WTC11 (cell line): ENCODE results near the gene LDB2. TPM values are rescaled to one million over a fixed set of nuclear protein-coding genes. Genes with fewer than 3 reads are reported as not detected.

Source experiments
- ATAC-seq: fragments of 200-7000 bp; cut with Tn5 transposase; 2 replicates; pipeline ENCODE4 v1.10.0; 2021; ENCODE audit warnings: mild to moderate bottlenecking, moderate library complexity
- CTCF ChIA-PET: fragments of 300-600 bp; sonication (Branson Sonifier 250); formaldehyde crosslinking; loops from one replicate; lab custom pipeline; 2021; ENCODE audit warnings: antibody characterized with exemption; lab: Charles Lee
- POLR2A ChIA-PET: fragments of 350-600 bp; sonication (Branson Sonifier 250); formaldehyde crosslinking; loops from one replicate; lab custom pipeline; 2021; ENCODE audit warnings: antibody characterized with exemption; lab: Charles Lee
- DNase-seq: peaks from one replicate; pipeline ENCODE4 v3.0.0; 2021; ENCODE audit warnings: low spot score
- H3K27ac Mint-ChIP-seq: 2 replicates; pipeline ENCODE4 v1.8.0; 2021; ENCODE audit warnings: mixed read lengths
- H3K27me3 Mint-ChIP-seq: 2 replicates; pipeline ENCODE4 v1.8.0; 2021; ENCODE audit warnings: low read depth, mild to moderate bottlenecking, moderate library complexity, mixed read lengths
- H3K36me3 Mint-ChIP-seq: 2 replicates; pipeline ENCODE4 v1.8.0; 2021; ENCODE audit warnings: mixed read lengths
- H3K4me1 Mint-ChIP-seq: 2 replicates; pipeline ENCODE4 v1.8.0; 2022; ENCODE audit warnings: mixed read lengths
- H3K4me3 Mint-ChIP-seq: 2 replicates; pipeline ENCODE4 v1.8.0; 2021; ENCODE audit warnings: mild to moderate bottlenecking, moderate library complexity, mixed read lengths
- H3K9me3 Mint-ChIP-seq: 2 replicates; pipeline ENCODE4 v1.8.0; 2021; ENCODE audit warnings: mixed read lengths
- CBFB ChIP-seq: sonication (generic); formaldehyde crosslinking; IDR thresholded peaks from 2 replicates; pipeline ENCODE4 v1.8.1; 2022; ENCODE audit warnings: mild to moderate bottlenecking, low read depth, missing genetic modification reagents
- EMX1 ChIP-seq: fragments of 250-450 bp; sonication (Bioruptor Pico); IDR thresholded peaks from 2 replicates; pipeline ENCODE4 v1.8.0; 2021; ENCODE audit warnings: mild to moderate bottlenecking
- FOXJ3 ChIP-seq: sonication (generic); formaldehyde crosslinking; IDR thresholded peaks from 2 replicates; pipeline ENCODE4 v1.9.0; 2021; ENCODE audit warnings: missing genetic modification reagents, mild to moderate bottlenecking, borderline replicate concordance
- IRF2 ChIP-seq: sonication (generic); formaldehyde crosslinking; IDR thresholded peaks from 2 replicates; pipeline ENCODE4 v1.8.0; 2022; ENCODE audit warnings: low read depth, missing genetic modification reagents, borderline replicate concordance
- RELA ChIP-seq: sonication (generic); formaldehyde crosslinking; IDR thresholded peaks from 2 replicates; pipeline ENCODE4 v1.8.1; 2022; ENCODE audit warnings: missing genetic modification reagents, mild to moderate bottlenecking, borderline replicate concordance
- SMAD3 ChIP-seq: sonication (generic); formaldehyde crosslinking; IDR thresholded peaks from 2 replicates; pipeline ENCODE4 v1.8.0; 2022; ENCODE audit warnings: missing genetic modification reagents, mild to moderate bottlenecking, borderline replicate concordance
- SMAD4 ChIP-seq: sonication (generic); formaldehyde crosslinking; IDR thresholded peaks from 2 replicates; pipeline ENCODE4 v1.8.0; 2022; ENCODE audit warnings: mild to moderate bottlenecking, missing genetic modification reagents
- TCF7 ChIP-seq: sonication (generic); formaldehyde crosslinking; IDR thresholded peaks from 2 replicates; pipeline ENCODE4 v1.8.0; 2022; ENCODE audit warnings: mild to moderate bottlenecking, low read depth, missing genetic modification reagents, moderate library complexity
- USF1 ChIP-seq: sonication (generic); formaldehyde crosslinking; IDR thresholded peaks from 2 replicates; pipeline ENCODE4 v1.8.0; 2022; ENCODE audit warnings: mild to moderate bottlenecking, missing genetic modification reagents
- ZNF219 ChIP-seq: sonication (generic); formaldehyde crosslinking; IDR thresholded peaks from 2 replicates; pipeline ENCODE4 v1.8.0; 2023; ENCODE audit warnings: missing genetic modification reagents, mild to moderate bottlenecking, borderline replicate concordance
- ZNF416 ChIP-seq: fragments of 250-450 bp; sonication (Bioruptor Pico); IDR thresholded peaks from 2 replicates; pipeline ENCODE4 v1.9.0; 2021; ENCODE audit warnings: mild to moderate bottlenecking, inconsistent platforms
- total RNA-seq: library from RNA; stranded (reverse); gene quantifications from 3 replicates; pipeline ENCODE4 v1.2.3, GENCODE V29; 2021
- TF ChIP-seq, protein P1 (sequence below): sonication (generic); formaldehyde crosslinking; IDR thresholded peaks from 2 replicates; pipeline ENCODE4 v1.8.0; 2022; ENCODE audit warnings: mild to moderate bottlenecking, missing genetic modification reagents
- TF ChIP-seq, protein P2 (sequence below): fragments of 200-600 bp; IDR thresholded peaks from 2 replicates; pipeline ENCODE4 v1.8.0; 2022; ENCODE audit warnings: antibody characterized with exemption
- TF ChIP-seq, protein P3 (sequence below): sonication (generic); formaldehyde crosslinking; IDR thresholded peaks from 2 replicates; pipeline ENCODE4 v1.8.1; 2023; ENCODE audit warnings: mild to moderate bottlenecking, missing genetic modification reagents
- TF ChIP-seq, protein P4 (sequence below): sonication (generic); formaldehyde crosslinking; IDR thresholded peaks from 2 replicates; pipeline ENCODE4 v1.8.1; 2022; ENCODE audit warnings: missing genetic modification reagents, borderline replicate concordance
- TF ChIP-seq, protein P5 (sequence below): sonication (generic); formaldehyde crosslinking; conservative IDR thresholded peaks from 2 replicates; pipeline ENCODE4 v1.8.1; 2022; ENCODE audit warnings: mild to moderate bottlenecking, missing genetic modification reagents
- TF ChIP-seq, protein P6 (sequence below): fragments of 250-450 bp; sonication (Bioruptor Pico); IDR thresholded peaks from 2 replicates; pipeline ENCODE4 v1.9.0; 2021; ENCODE audit warnings: mild to moderate bottlenecking, borderline replicate concordance

LDB2 gene
- total RNA-seq, 1 experiment from 2014 or later: 62.4 TPM

DNA sequence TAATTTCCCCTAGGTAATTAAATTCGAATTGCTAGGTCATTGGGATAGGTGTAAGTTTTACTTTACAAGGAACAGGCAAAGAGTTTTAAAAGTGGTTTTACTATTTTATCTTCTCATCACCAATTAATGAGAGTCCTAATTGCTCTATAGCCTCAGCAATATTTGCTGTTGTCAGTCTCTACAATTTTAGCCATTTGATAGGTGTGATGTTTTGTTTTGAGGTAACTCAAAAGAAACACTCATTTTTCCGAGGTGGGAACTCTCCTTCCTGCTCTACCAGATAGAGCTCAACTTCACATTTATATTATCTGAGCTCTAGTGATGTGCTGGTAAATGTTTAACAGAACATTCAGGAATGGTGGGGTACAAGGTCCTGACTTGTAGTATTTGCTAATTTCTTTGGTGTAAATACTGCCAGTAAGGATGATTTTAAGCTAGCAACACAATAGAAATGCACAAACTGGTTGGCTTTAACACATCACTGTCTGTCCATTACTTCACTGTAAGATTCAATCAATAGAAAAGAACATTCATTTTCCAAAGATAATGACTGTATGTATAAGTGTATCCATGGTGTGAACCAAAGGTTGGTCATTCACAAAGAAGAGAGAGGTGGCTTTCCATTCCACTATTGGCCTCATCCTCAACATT lies 62.7 kb downstream of the LDB2 start:
- TF ChIP-seq, protein P1, sequence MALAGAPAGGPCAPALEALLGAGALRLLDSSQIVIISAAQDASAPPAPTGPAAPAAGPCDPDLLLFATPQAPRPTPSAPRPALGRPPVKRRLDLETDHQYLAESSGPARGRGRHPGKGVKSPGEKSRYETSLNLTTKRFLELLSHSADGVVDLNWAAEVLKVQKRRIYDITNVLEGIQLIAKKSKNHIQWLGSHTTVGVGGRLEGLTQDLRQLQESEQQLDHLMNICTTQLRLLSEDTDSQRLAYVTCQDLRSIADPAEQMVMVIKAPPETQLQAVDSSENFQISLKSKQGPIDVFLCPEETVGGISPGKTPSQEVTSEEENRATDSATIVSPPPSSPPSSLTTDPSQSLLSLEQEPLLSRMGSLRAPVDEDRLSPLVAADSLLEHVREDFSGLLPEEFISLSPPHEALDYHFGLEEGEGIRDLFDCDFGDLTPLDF (CRISPR knock-in tag): no peak
- TF ChIP-seq, protein P2, sequence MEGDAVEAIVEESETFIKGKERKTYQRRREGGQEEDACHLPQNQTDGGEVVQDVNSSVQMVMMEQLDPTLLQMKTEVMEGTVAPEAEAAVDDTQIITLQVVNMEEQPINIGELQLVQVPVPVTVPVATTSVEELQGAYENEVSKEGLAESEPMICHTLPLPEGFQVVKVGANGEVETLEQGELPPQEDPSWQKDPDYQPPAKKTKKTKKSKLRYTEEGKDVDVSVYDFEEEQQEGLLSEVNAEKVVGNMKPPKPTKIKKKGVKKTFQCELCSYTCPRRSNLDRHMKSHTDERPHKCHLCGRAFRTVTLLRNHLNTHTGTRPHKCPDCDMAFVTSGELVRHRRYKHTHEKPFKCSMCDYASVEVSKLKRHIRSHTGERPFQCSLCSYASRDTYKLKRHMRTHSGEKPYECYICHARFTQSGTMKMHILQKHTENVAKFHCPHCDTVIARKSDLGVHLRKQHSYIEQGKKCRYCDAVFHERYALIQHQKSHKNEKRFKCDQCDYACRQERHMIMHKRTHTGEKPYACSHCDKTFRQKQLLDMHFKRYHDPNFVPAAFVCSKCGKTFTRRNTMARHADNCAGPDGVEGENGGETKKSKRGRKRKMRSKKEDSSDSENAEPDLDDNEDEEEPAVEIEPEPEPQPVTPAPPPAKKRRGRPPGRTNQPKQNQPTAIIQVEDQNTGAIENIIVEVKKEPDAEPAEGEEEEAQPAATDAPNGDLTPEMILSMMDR: no peak
- TF ChIP-seq RELA (CRISPR knock-in tag) (no peak), EMX1 (CRISPR knock-in tag) (no peak), SMAD3 (CRISPR knock-in tag) (no peak), ZNF416 (no peak), USF1 (no peak), CBFB (CRISPR knock-in tag) (no peak), TCF7 (CRISPR knock-in tag) (no peak), SMAD4 (CRISPR knock-in tag) (no peak), FOXJ3 (CRISPR knock-in tag) (no peak), IRF2 (CRISPR knock-in tag) (no peak), ZNF219 (CRISPR knock-in tag) (no peak)
- TF ChIP-seq, protein P3, sequence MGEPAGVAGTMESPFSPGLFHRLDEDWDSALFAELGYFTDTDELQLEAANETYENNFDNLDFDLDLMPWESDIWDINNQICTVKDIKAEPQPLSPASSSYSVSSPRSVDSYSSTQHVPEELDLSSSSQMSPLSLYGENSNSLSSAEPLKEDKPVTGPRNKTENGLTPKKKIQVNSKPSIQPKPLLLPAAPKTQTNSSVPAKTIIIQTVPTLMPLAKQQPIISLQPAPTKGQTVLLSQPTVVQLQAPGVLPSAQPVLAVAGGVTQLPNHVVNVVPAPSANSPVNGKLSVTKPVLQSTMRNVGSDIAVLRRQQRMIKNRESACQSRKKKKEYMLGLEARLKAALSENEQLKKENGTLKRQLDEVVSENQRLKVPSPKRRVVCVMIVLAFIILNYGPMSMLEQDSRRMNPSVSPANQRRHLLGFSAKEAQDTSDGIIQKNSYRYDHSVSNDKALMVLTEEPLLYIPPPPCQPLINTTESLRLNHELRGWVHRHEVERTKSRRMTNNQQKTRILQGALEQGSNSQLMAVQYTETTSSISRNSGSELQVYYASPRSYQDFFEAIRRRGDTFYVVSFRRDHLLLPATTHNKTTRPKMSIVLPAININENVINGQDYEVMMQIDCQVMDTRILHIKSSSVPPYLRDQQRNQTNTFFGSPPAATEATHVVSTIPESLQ (CRISPR knock-in tag): no peak
- TF ChIP-seq, protein P4, sequence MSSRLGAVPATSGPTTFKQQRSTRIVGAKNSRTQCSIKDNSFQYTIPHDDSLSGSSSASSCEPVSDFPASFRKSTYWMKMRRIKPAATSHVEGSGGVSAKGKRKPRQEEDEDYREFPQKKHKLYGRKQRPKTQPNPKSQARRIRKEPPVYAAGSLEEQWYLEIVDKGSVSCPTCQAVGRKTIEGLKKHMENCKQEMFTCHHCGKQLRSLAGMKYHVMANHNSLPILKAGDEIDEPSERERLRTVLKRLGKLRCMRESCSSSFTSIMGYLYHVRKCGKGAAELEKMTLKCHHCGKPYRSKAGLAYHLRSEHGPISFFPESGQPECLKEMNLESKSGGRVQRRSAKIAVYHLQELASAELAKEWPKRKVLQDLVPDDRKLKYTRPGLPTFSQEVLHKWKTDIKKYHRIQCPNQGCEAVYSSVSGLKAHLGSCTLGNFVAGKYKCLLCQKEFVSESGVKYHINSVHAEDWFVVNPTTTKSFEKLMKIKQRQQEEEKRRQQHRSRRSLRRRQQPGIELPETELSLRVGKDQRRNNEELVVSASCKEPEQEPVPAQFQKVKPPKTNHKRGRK: no peak
- TF ChIP-seq, protein P5, sequence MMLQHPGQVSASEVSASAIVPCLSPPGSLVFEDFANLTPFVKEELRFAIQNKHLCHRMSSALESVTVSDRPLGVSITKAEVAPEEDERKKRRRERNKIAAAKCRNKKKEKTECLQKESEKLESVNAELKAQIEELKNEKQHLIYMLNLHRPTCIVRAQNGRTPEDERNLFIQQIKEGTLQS (CRISPR knock-in tag): no peak
- TF ChIP-seq, protein P6, sequence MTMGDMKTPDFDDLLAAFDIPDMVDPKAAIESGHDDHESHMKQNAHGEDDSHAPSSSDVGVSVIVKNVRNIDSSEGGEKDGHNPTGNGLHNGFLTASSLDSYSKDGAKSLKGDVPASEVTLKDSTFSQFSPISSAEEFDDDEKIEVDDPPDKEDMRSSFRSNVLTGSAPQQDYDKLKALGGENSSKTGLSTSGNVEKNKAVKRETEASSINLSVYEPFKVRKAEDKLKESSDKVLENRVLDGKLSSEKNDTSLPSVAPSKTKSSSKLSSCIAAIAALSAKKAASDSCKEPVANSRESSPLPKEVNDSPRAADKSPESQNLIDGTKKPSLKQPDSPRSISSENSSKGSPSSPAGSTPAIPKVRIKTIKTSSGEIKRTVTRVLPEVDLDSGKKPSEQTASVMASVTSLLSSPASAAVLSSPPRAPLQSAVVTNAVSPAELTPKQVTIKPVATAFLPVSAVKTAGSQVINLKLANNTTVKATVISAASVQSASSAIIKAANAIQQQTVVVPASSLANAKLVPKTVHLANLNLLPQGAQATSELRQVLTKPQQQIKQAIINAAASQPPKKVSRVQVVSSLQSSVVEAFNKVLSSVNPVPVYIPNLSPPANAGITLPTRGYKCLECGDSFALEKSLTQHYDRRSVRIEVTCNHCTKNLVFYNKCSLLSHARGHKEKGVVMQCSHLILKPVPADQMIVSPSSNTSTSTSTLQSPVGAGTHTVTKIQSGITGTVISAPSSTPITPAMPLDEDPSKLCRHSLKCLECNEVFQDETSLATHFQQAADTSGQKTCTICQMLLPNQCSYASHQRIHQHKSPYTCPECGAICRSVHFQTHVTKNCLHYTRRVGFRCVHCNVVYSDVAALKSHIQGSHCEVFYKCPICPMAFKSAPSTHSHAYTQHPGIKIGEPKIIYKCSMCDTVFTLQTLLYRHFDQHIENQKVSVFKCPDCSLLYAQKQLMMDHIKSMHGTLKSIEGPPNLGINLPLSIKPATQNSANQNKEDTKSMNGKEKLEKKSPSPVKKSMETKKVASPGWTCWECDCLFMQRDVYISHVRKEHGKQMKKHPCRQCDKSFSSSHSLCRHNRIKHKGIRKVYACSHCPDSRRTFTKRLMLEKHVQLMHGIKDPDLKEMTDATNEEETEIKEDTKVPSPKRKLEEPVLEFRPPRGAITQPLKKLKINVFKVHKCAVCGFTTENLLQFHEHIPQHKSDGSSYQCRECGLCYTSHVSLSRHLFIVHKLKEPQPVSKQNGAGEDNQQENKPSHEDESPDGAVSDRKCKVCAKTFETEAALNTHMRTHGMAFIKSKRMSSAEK (CRISPR knock-in tag): no peak
- CTCF ChIA-PET: interaction anchor here (1.2 kb wide), 1 partner anchor 9 kb away, joined by 3 read pairs; no protein-coding TSS in a partner anchor
- DNase-seq (no peak), ATAC-seq (no peak)
- POLR2A ChIA-PET: interaction anchor here (0.6 kb wide), 1 partner anchor 9 kb away, joined by 4 read pairs; no protein-coding TSS in a partner anchor
- Mint-ChIP-seq H3K27ac (0 out of 2 replicates have a peak overlapping the region, but pooled peaks have one; percentile 11), H3K4me3 (no peak overlapping the region), H3K9me3 (no peaks in the 10 kb centered on the region), H3K36me3 (peaks cover 6% of the 10 kb centered on the region; the same call in 1 of the 2 replicates), H3K4me1 (peaks cover 50% of the 10 kb centered on the region), H3K27me3 (no peaks in the 10 kb centered on the region)
